Activated naive CD8-positive, alpha-beta T cell treated with anti-CD3 and anti-CD28 coated beads, Interleukin-2, amount 10 ng/mL, durations not matched to agents 7 days and 5 days (primary cell): Measurements from ENCODE around the gene USP50. TPM values are rescaled to one million over a fixed set of nuclear protein-coding genes. Genes with fewer than 3 reads are reported as not detected.
"Not testable (repeated sequence)": the region's sequence is repeated elsewhere in the genome, so short reads cannot be mapped to it uniquely, and the experiment has no call there.

Source experiments
- ATAC-seq: fragments of 150-1000 bp; cut with Tn5 transposase; one replicate; pipeline ENCODE4 v1.10.0; 2021; ENCODE audit warnings: low read depth, moderate library complexity
- POLR2A ChIA-PET: fragments of 350-600 bp; sonication (Branson Sonifier 250); formaldehyde crosslinking; loops from one replicate; lab custom pipeline; 2021; ENCODE audit warnings: antibody characterized with exemption; lab: Charles Lee
- DNase-seq: peaks from one replicate; pipeline ENCODE4 v3.0.0; 2021
- H3K27ac Mint-ChIP-seq: one replicate; pipeline ENCODE4 v1.8.0; 2022; ENCODE audit warnings: mild to moderate bottlenecking, mixed read lengths
- H3K27me3 Mint-ChIP-seq: one replicate; pipeline ENCODE4 v1.8.0; 2022; ENCODE audit warnings: mild to moderate bottlenecking, moderate library complexity, mixed read lengths
- H3K36me3 Mint-ChIP-seq: one replicate; pipeline ENCODE4 v1.8.0; 2021; ENCODE audit warnings: mild to moderate bottlenecking, mixed read lengths
- H3K4me1 Mint-ChIP-seq: one replicate; pipeline ENCODE4 v1.8.0; 2021; ENCODE audit warnings: mixed read lengths
- H3K4me3 Mint-ChIP-seq: one replicate; pipeline ENCODE4 v1.8.0; 2022; ENCODE audit warnings: mild to moderate bottlenecking, moderate library complexity, mixed read lengths
- H3K9me3 Mint-ChIP-seq: one replicate; pipeline ENCODE4 v1.8.0; 2021; ENCODE audit warnings: mixed read lengths
- total RNA-seq, 2 experiments: library from RNA; stranded (reverse); gene quantifications; one replicate each; pipeline ENCODE4 v1.2.3, GENCODE V29; 2021

The USP50 gene
- total RNA-seq, 2 experiments from 2014 or later: 0.54 TPM; not detected in 1

- H3K27me3 Mint-ChIP-seq: peaks cover 6% of the 10 kb centered on the region
- H3K9me3 Mint-ChIP-seq: no peaks in the 10 kb centered on the region
- H3K36me3 Mint-ChIP-seq: no peaks in the 10 kb centered on the region
- DNase-seq (no peak), ATAC-seq (no peak)
- H3K4me1 Mint-ChIP-seq: no peaks in the 10 kb centered on the region
- no peak overlapping the region for H3K4me3 Mint-ChIP-seq
- H3K27ac Mint-ChIP-seq: no peak overlapping the region
- POLR2A ChIA-PET: no interaction called here
These were observed 2.1 kb downstream of the USP50 start for GRCh38 chr15:50544368-50544767.

- Mint-ChIP-seq H3K36me3 (no peaks in the 10 kb centered on the region), H3K4me3 (no peak overlapping the region), H3K27ac (no peak overlapping the region), H3K4me1 (no peaks in the 10 kb centered on the region), H3K9me3 (no peaks in the 10 kb centered on the region), H3K27me3 (peaks cover 6% of the 10 kb centered on the region)
- no peak for DNase-seq
- no peak for ATAC-seq
- POLR2A ChIA-PET: no interaction called here
These were observed 2.9 kb downstream of the USP50 start for GRCh38 chr15:50543556-50543955.

- no peak overlapping the region for H3K4me3 Mint-ChIP-seq
- no peaks in the 10 kb centered on the region for H3K4me1 Mint-ChIP-seq
- H3K27ac Mint-ChIP-seq: no peak overlapping the region
- POLR2A ChIA-PET: interaction anchor here (1.0 kb wide), 1 partner anchor 19 kb away, joined by 3 read pairs; no protein-coding TSS in a partner anchor
- no peaks in the 10 kb centered on the region for H3K36me3 Mint-ChIP-seq
- peaks cover 3% of the 10 kb centered on the region for H3K27me3 Mint-ChIP-seq
- DNase-seq (no peak), ATAC-seq (no peak)
- H3K9me3 Mint-ChIP-seq: no peaks in the 10 kb centered on the region
These were observed 3.6 kb downstream of the USP50 start for GRCh38 chr15:50542887-50543210.

GRCh38 chr15:50531766-50532165, 14.7 kb downstream of the USP50 start:
- ATAC-seq (no peak), DNase-seq (no peak)
- peaks cover 2% of the 10 kb centered on the region for H3K36me3 Mint-ChIP-seq
- H3K4me3 Mint-ChIP-seq: no peak overlapping the region
- H3K27ac Mint-ChIP-seq: no peak overlapping the region
- H3K27me3 Mint-ChIP-seq: peaks cover 9% of the 10 kb centered on the region
- H3K4me1 Mint-ChIP-seq: peaks cover 3% of the 10 kb centered on the region
- H3K9me3 Mint-ChIP-seq: peaks cover 3% of the 10 kb centered on the region
- POLR2A ChIA-PET: interaction anchor here (0.6 kb wide), 1 partner anchor 214 kb away, joined by 5 read pairs; no protein-coding TSS in a partner anchor

GRCh38 chr15:50531163-50531562, 15.3 kb downstream of the USP50 start:
- POLR2A ChIA-PET: interaction anchor here (0.6 kb wide), 1 partner anchor 214 kb away, joined by 5 read pairs; no protein-coding TSS in a partner anchor
- Mint-ChIP-seq H3K4me1 (peaks cover 3% of the 10 kb centered on the region), H3K36me3 (peaks cover 2% of the 10 kb centered on the region), H3K27ac (no peak overlapping the region), H3K4me3 (no peak overlapping the region), H3K27me3 (peaks cover 9% of the 10 kb centered on the region), H3K9me3 (peaks cover 3% of the 10 kb centered on the region)
- ATAC-seq: no peak
- DNase-seq: no peak

GRCh38 chr15:50523851-50524251, 22.6 kb downstream of the USP50 start:
- Mint-ChIP-seq H3K27me3 (peaks cover 3% of the 10 kb centered on the region), H3K4me1 (no peaks in the 10 kb centered on the region), H3K4me3 (no peak overlapping the region), H3K36me3 (no peaks in the 10 kb centered on the region), H3K9me3 (peaks cover 2% of the 10 kb centered on the region), H3K27ac (no peak overlapping the region)
- DNase-seq: no peak
- ATAC-seq: no peak
- POLR2A ChIA-PET: no interaction called here

GRCh38 chr15:50519740-50520425, 26.6 kb downstream of the USP50 start:
- H3K36me3 Mint-ChIP-seq: no peaks in the 10 kb centered on the region
- DNase-seq (no peak), ATAC-seq (no peak)
- POLR2A ChIA-PET: no interaction called here
- peaks cover 2% of the 10 kb centered on the region for H3K9me3 Mint-ChIP-seq
- H3K27ac Mint-ChIP-seq: no peak overlapping the region
- H3K27me3 Mint-ChIP-seq: peaks cover 3% of the 10 kb centered on the region
- no peak overlapping the region for H3K4me3 Mint-ChIP-seq
- no peaks in the 10 kb centered on the region for H3K4me1 Mint-ChIP-seq

GRCh38 chr15:50513001-50513400, 33.5 kb downstream of the USP50 start:
- no peak for ATAC-seq

GRCh38 chr15:50506121-50506520, 40.3 kb downstream of the USP50 start:
- Mint-ChIP-seq H3K4me1 (peaks cover 9% of the 10 kb centered on the region), H3K27me3 (no peaks in the 10 kb centered on the region), H3K27ac (no peak overlapping the region), H3K36me3 (peaks cover 14% of the 10 kb centered on the region), H3K9me3 (no peaks in the 10 kb centered on the region), H3K4me3 (no peak overlapping the region)
- no peak for ATAC-seq
- no peak for DNase-seq
- POLR2A ChIA-PET: no interaction called here

More at GRCh38 chr15:50513001-50513400, 33.5 kb downstream of the USP50 start:
- POLR2A ChIA-PET: no interaction called here
- Mint-ChIP-seq H3K27ac (no peak overlapping the region), H3K9me3 (no peaks in the 10 kb centered on the region), H3K4me1 (no peaks in the 10 kb centered on the region), H3K36me3 (no peaks in the 10 kb centered on the region), H3K4me3 (no peak overlapping the region), H3K27me3 (no peaks in the 10 kb centered on the region)
- no peak for DNase-seq

GRCh38 chr15:50505656-50506055, 40.8 kb downstream of the USP50 start:
- POLR2A ChIA-PET, H3K27ac Mint-ChIP-seq, H3K9me3 Mint-ChIP-seq, DNase-seq, ATAC-seq, H3K4me3 Mint-ChIP-seq, H3K27me3 Mint-ChIP-seq, H3K4me1 Mint-ChIP-seq: not testable (repeated sequence)
- H3K36me3 Mint-ChIP-seq: peaks cover 15% of the 10 kb centered on the region

- Mint-ChIP-seq H3K9me3 (no peaks in the 10 kb centered on the region), H3K36me3 (peaks cover 25% of the 10 kb centered on the region), H3K4me1 (peaks cover 9% of the 10 kb centered on the region), H3K27ac (no peak overlapping the region), H3K27me3 (no peaks in the 10 kb centered on the region), H3K4me3 (no peak overlapping the region)
- POLR2A ChIA-PET: no interaction called here
- DNase-seq (no peak), ATAC-seq (peak; percentile 18)
These were observed 43.3 kb downstream of the USP50 start for GRCh38 chr15:50503144-50503543.

GRCh38 chr15:50501815-50502214, 44.7 kb downstream of the USP50 start:
- Mint-ChIP-seq H3K4me1 (peaks cover 9% of the 10 kb centered on the region), H3K27me3 (no peaks in the 10 kb centered on the region), H3K27ac (no peak overlapping the region), H3K4me3 (no peak overlapping the region), H3K36me3 (peaks cover 29% of the 10 kb centered on the region), H3K9me3 (no peaks in the 10 kb centered on the region)
- no peak for ATAC-seq
- POLR2A ChIA-PET: interaction anchor here (0.6 kb wide), 1 partner anchor 154 kb away, joined by 3 read pairs; no protein-coding TSS in a partner anchor
- DNase-seq: no peak

- H3K4me1 Mint-ChIP-seq: peaks cover 9% of the 10 kb centered on the region
- no peaks in the 10 kb centered on the region for H3K27me3 Mint-ChIP-seq
- H3K36me3 Mint-ChIP-seq: peaks cover 33% of the 10 kb centered on the region
- DNase-seq: no peak
- H3K4me3 Mint-ChIP-seq: no peak overlapping the region
- ATAC-seq: no peak
- H3K9me3 Mint-ChIP-seq: no peaks in the 10 kb centered on the region
- H3K27ac Mint-ChIP-seq: no peak overlapping the region
- POLR2A ChIA-PET: no interaction called here
These were observed 46.1 kb downstream of the USP50 start for GRCh38 chr15:50500352-50500751.

GRCh38 chr15:50496692-50497091, 49.8 kb downstream of the USP50 start:
- no peak overlapping the region for H3K27ac Mint-ChIP-seq
- no peaks in the 10 kb centered on the region for H3K4me1 Mint-ChIP-seq
- POLR2A ChIA-PET: no interaction called here
- DNase-seq (no peak), ATAC-seq (no peak)
- H3K36me3 Mint-ChIP-seq: peaks cover 32% of the 10 kb centered on the region
- no peaks in the 10 kb centered on the region for H3K27me3 Mint-ChIP-seq
- H3K9me3 Mint-ChIP-seq: no peaks in the 10 kb centered on the region
- H3K4me3 Mint-ChIP-seq: no peak overlapping the region
